HG03342 (cell line): Measurements from ENCODE around the gene SMC1B.
"Not testable (repeated sequence)": the region's sequence is repeated elsewhere in the genome, so short reads cannot be mapped to it uniquely, and the experiment has no call there.

Experiments
- ATAC-seq: cut with Tn5 transposase; IDR thresholded peaks from one replicate; pipeline ENCODE4 v1.9.1; 2021; ENCODE audit warnings: mild to moderate bottlenecking, moderate library complexity; ENCODE audit not compliant: unreplicated experiment

The SMC1B gene, protein sequence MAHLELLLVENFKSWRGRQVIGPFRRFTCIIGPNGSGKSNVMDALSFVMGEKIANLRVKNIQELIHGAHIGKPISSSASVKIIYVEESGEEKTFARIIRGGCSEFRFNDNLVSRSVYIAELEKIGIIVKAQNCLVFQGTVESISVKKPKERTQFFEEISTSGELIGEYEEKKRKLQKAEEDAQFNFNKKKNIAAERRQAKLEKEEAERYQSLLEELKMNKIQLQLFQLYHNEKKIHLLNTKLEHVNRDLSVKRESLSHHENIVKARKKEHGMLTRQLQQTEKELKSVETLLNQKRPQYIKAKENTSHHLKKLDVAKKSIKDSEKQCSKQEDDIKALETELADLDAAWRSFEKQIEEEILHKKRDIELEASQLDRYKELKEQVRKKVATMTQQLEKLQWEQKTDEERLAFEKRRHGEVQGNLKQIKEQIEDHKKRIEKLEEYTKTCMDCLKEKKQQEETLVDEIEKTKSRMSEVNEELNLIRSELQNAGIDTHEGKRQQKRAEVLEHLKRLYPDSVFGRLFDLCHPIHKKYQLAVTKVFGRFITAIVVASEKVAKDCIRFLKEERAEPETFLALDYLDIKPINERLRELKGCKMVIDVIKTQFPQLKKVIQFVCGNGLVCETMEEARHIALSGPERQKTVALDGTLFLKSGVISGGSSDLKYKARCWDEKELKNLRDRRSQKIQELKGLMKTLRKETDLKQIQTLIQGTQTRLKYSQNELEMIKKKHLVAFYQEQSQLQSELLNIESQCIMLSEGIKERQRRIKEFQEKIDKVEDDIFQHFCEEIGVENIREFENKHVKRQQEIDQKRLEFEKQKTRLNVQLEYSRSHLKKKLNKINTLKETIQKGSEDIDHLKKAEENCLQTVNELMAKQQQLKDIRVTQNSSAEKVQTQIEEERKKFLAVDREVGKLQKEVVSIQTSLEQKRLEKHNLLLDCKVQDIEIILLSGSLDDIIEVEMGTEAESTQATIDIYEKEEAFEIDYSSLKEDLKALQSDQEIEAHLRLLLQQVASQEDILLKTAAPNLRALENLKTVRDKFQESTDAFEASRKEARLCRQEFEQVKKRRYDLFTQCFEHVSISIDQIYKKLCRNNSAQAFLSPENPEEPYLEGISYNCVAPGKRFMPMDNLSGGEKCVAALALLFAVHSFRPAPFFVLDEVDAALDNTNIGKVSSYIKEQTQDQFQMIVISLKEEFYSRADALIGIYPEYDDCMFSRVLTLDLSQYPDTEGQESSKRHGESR

DNA sequence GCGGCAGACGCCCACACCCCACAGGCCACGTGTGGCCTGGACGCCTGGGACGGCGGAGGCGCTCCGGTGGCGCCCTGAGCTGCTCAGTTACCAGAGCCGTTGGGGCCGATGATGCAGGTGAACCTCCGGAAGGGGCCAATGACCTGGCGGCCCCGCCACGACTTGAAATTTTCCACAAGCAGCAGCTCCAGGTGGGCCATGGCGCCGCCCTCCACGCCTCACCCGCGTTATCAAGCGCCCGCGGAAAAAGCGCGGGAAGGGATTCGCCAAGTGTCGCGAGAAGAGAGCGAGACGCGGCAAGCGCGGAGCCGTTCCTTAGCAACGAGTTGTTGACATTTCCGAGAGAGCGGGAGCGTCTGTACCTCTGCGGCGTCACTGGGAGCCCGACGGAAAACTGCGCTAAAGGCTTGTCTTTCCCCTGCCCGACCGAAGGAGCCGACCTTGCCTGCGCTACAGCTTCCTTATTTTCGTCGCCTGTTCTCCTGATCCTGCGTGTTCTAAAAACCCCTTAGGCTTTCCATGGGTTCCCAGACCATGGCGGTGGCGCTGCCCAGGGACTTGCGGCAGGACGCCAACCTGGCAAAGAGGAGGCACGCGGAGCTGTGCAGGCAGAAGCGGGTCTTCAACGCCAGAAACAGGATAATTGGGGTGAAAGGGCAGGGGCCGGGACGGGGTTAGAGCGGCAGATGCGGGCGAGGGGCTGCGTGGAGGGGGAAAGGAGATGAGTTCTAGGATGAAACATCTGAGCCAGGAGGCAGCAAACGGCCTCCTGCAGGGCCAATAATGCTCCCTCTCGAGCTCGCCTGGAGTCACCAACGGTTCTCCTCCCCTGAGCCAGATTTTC lies at the start of gene SMC1B, which contains the start of gene RIBC2:
TSS of gene SMC1B (minus strand) at position 232 of the 844 bp plus-strand sequence. CDS start at position 200, 32 bp downstream.
TSS of gene RIBC2 (plus strand) at position 326 of the 844 bp plus-strand sequence. CDS start at position 520, 194 bp downstream.
- ATAC-seq = no peak

DNA sequence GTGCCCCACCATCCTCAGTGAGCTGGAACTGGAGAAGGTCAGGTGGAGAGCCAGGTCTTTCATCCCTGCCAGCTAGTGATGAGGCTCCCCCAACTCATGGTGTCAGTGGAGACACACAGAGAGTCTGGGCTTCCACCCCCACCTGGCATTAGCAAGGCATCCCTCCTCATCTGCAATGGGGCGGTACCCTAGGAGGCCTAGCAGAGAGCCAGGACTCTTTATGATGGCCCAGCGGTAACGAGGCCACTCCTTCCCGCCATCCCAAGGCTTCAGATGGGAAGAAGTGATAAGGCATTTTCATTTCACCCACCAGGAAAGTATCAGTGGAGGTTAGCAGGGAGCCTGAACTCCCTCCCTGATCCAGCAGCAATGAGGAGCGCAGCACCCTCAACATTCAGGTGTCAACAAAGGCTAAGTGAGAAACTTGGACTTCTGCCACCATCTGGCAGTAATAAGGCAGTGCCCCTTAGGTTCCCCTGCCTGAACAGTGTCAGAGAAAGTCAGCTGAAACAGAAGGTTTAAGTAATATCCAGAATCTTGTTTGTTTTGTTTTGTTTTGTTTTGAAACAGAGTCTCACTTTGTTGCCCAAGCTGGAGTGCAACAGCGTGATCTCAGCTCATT lies 48.7 kb upstream of the SMC1B start:
- ATAC-seq = no peak

DNA sequence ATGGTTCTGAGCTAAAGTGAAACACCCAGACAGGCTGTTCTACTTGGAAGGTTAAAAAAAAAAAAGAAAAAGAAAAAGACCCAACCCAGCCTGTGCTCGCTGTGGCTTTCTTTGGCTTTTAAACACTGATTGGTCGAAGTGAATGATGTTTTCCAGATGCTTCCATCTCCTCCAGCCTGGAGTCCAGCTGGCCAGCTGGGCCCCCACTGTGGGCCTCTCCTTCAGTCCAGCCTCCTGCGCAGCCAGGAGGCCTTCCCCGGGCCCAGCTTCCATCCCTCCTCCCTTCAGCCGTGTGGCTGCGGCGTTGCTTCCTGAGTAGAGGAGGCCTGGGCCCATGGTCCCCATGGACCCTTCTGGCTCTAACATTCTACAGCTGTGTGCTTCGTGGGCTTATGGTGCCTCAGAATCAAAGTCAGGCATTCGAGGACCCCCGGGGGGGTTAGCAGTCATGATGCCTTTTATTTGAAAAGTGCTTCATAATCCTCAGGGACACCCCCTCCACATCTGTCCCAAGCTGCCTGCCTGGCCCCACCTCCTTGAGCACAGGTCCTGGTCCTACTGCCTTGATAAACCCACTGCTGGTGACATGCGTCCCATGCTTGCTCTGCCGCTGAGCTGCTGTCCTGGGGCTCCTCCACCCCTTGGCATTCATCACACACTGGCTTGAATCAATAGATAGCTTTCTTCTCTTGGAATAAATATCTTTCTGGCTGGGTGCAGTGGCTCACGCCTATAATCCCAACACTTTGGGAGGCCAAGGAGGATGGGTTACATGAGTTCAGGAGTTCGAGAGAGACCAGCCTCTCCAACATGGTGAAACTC lies 47.1 kb upstream of the SMC1B start:
- no peak for ATAC-seq

DNA sequence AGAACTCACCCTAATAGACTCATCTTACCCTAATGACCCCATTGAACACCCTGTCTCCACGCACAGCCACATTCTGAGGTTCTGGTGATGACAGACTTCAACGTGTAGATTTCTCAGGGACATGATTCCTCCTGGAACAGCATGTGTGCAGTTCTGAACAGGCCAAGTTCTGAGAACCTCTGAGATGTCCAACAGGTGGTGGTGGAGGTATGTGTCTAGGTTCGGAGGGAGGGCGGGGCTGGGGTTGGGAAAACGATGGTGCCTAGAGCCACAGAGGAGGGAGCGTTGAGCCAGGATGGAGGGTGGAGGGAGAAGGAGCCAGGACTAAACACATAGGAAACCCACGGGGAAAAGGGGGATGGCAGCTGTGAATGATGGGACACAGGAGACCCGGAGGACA lies 45.8 kb upstream of the SMC1B start:
- no peak for ATAC-seq

DNA sequence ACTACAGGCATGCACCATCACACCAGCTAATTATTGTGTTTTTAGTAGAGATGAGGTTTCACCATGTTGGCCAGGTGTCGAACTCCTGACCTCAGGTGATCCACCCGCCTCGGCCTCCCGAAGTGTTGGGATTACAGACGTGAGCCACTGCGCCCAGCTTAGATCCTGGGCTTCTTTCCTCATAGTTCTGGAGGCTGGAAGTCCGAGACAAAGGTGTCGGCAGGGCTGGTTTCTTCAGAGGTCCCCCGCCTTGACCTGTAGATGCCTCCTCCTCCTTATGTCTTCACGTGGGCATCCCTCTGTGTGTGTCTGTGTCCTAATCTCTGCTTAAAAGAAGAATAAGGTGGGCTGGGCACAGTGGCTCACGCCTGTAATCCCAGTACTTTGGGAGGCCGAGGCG lies 45.1 kb upstream of the SMC1B start:
- no peak for ATAC-seq

DNA sequence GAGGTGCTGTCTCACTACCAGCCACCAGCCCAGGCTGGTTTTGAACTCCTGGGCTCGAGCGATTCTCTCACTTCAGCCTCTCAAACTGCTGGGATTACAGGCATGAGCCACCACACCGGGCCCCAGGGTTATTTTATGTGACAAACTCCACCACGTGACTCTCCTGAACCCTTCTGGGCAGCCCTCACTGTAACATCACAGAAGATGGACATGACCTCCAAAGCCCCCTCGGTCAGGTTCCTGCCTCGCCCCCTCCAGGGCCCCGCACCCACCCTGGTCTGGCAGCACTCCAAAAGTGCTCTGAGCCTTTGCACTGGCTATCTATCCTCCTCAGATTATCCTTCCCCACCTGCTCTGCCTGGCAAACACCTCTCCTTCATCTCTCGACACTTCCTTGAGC lies 43.4 kb upstream of the SMC1B start:
- ATAC-seq = no peak

DNA sequence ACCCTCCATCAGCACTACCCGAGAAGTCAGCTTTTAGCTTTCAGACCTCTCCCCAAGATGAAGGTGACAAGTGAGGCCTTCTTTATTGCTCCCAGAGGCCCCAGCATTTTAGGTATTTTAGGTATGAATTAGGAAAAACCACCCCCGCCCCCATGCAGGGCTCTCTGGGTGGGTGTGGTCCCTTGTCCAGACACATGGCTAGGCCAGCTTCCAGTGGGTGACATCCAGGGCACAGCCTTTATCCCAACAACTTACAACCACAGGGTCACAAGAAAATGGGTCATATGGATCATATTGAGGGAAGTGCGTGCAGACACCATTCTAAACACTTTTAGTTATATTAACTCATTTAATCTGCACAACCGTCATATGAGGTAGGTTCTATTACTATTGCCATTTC lies 42.2 kb upstream of the SMC1B start:
- ATAC-seq = no peak

DNA sequence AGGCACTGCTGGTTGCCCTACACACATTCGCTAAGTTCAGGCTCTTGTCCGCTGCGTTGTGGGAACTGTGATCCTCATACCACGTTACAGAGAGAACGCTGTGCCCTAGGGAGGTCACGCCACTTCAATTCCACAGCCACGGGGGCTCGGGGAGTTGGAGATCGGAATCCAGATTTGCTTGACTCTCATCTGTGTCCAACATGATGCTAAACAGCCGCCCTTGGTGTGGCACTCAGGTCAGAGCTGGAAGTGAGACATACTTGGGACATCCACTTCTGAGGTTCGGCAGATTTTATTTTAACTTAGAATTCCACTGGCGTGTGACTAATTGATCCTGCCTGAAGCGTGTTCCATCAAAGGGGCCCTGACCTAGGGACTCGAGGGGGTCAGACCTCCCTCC lies 41.8 kb upstream of the SMC1B start:
- no peak for ATAC-seq

DNA sequence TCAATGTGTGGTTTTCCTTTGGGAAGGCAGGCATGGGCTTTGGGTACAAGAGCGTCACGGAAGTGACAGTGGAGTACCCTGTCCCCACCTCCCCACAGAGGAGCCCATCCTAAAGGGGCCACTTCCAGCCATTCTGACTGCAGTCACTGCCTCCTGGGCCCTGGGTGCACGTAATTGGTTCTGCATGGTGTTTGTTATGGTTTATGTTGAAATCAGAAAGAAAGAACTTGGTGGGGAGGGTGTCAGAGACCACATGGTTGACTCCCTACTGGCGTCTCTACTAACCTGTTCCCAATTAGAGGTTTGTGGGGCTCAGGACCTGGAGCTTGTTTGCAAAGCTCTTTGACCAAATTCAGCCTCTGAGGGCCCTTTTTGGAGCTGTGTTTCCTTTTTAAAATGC lies 40.9 kb upstream of the SMC1B start:
- no peak for ATAC-seq

DNA sequence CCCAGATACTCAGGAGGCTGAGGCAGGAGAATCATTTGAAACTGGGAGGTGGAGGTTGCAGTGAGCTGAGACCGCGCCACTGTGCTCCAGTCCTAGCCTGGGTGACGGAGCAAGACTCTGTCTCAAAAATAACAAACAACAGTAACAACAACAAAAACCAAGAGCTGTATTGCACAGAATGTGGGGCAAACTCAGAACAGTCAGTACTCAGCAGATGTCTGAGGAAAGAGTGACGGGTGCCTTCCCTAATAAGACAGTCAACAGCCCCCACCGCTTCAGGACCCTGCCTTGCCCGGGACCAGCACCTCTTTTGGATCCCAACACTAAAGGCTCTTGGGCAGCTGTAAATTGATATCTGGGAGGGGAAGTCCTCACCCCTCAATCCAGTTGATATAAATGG lies 40.4 kb upstream of the SMC1B start:
- no peak for ATAC-seq

DNA sequence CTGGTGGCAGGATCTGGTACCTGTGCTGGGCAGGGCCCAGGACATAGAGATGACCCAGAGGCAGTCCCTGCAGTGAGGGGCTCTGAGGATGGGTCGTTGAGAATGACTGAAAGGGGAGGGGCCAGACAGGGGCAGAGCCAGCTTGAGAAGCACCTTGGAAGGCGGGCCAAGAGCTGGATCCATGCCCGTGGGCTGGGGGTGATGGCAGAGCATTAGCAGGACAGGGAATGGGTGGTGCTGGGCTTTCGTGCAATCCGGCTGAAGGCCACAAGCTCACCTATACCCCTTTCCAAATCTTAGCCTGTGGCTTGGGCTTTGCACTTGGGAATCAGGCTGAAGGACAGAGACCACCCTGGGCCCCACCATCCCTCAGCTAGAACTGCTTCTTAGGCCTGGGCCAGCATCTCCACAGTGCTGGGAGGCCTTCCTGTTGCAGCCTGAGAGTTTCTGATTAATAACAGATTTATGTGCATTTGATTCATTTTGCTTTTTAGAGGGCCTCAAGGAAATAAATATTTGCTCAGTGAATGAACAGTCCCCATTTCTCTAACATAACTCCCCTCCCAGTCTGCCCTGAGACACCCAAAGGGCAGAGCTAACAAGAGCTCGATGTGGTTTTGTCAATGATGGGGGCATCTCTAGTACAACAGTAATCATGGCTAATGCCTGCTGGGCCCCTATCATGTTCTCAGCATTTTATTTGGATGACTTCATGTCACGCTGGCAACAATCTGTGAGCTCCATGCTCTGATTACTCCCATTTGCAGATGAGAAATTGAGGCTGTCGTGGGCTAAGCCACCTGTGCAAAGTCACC lies 39.4 kb upstream of the SMC1B start:
- no peak for ATAC-seq

DNA sequence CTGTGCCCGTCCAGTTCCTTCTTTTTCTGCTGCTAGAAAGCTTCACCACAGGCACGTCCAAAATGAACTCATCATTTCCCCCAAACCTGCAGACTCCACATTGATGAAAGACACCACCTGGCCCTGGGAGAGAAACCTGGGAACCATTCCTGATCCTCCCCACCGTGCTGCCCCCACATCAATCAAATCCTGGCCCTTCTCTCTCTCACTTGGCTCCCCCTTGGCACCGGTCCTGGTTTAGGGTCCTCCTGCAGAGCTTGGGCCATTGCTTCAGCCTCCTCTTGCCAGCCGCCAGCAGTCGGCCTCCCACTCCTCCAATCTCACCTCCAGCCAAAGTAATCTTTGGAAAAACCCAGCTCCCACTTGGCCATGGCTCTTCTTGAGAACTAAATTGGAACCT lies 38.6 kb upstream of the SMC1B start:
- no peak for ATAC-seq

DNA sequence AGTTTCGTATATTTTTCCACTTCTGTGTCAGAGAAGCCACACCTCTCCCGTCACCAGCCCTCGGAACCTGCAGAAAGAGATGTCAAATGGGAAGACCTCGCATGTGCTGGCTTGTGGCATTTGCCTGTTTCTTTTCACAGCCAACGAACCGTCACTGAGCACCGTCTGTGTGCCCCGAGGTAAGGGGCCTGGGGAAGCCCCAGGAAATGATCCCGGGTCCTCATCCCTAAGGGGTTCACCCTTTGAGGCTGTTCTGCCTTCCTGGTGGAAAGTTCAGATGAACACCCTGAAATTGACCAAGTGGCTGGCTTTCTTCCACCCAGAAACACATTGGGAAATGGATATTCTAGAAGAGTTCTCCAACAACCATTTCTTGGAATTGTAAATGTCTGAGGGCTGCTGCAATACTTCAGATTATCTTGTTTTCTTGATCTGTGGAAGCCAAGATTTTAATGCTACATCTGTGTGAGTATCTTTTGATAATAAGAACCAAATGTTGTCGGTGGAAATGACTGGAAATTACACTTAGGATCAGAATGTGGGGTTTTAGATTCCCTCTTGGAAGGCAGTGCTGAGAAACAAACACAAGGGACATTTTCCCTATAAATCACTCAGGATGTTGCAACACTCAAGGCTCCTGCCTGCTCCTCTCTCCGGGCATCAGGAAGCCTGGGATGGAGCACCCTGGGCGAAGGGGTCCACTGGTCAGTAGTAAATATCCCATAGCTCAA lies 37.7 kb upstream of the SMC1B start:
- no peak for ATAC-seq

DNA sequence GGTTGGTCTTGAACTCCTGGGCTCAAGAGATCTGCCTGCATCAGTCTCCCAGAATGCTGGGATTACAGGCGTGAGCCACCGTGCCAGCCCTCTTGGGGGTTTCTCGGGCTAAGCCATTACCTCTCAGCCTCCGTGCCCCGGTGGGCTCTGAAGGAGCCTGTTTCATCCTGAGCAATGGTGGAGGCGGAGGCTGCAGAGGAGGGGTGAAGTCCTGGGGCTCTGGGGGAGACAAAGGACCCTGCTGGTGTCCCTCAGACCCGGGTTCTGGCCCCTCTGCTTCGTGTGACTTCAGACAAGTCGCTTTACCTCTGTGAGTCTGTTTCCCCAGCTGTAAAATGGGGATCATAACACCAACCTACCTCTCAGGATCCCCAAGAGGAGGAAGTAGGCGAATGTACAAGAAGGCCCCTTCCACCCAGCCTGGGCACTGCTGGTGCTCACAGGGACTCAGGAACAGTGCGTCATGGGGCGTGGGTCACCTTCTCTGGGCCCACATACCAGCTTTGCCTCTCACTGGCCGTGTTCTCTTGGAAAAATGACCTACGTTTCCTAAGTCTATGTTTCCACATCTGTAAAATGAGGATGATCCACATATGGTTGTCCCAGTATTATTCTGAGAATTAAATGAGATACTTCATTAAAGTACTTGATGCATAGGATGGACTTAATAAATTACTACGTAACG lies 36.8 kb upstream of the SMC1B start:
- no peak for ATAC-seq

DNA sequence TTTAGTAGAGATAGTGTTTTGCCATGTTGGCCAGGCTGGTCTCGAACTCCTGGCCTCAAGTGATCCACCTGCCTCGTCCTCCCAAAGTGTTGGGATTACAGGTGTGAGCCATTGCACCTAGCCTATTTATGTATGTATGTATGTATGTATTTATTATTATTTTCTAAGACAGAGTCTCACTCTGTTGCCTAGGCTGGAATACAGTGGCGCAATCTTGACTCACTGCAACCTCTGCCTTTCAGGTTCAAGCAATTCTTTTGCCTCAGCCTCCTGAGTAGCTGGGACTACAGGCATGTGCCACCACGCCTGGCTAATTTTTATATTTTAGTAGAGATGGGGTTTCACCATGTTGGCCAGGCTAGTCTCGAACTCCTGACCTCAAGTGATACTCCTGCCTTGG lies 36.0 kb upstream of the SMC1B start:
- not testable (repeated sequence) for ATAC-seq

DNA sequence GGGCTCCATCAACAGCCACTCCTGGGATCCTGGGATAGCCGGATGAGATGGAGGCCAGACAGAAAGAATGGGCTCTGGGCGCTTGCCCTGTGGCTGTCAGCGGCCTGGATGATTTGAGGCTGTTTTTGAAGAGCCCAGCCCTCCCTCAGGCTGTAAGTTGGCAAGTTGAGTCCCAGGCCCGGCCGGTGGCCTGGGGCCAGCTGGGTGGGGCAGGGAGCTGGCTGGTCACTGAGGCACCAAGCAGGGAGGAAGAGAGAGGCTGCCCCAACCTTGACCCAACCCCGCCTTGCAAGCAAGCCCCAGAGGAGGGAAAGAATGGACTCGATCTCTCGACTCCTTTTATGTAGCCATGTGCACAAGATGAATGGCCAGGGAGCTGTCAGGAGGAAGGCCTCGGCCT lies 35.0 kb upstream of the SMC1B start:
- ATAC-seq = no peak

DNA sequence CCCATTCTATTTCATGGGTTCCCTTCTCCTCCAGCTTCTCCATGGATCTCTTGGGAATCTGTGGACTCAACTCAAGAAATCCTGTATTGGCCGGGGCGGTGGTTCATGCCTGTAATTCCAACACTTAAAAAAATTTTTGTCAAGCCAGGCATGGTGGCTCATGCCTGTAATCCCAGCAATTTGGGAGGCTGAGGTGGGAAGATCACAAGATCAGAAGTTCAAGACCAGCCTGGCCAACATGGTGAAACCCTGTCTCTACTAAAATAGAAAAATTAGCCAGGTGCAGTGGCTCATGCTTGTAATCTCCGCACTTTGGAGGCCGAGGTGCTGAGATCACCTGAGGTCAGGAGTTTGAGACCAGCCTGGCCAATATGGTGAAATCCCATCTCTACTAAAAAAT lies 34.2 kb upstream of the SMC1B start:
- ATAC-seq = not testable (repeated sequence)
